ENCODE data around the gene PHC2. TPM values are rescaled to one million over a fixed set of nuclear protein-coding genes. Genes with fewer than 3 reads are reported as not detected.

Gene PHC2
- total and polyA plus RNA-seq, 2 donors from 2014 or later, result 118 to 149 TPM

DNA sequence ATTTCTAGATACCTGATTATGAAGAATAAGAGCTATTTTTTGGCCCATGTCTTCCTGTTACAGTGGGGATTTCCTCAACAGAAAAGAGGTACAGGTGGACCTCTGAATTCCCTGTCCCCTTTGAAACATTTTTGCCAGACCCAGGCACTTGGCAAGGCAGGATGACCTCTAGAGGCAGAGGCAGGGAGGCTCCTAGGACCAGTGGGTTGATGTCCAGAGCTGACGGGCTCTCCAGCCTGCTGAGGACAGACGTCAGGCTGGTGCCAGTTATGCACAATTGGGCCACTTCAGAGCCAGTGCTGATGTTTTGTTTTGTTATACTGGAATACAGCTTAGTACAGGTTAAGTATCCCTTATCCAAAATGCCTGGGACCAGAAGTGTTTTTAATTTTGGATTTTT is 91.5 kb downstream of the PHC2 start:
- Histone ChIP-seq H3K4me1 (ENCODE audit: control insufficient read depth in 2 of 3, insufficient read depth in 2 of 3, low read depth in 1 of 3, low read length in 3 of 3) (peaks cover 19 to 80% (median 79%) of the 10 kb centered on the region in 3 donors), H3K36me3 (ENCODE audit: control insufficient read depth in 2 of 3, insufficient read depth in 3 of 3, low read length in 3 of 3) (peaks cover 0 to 14% (median 3%) of the 10 kb centered on the region in 3 donors), H3K27me3 (ENCODE audit: control insufficient read depth, insufficient read depth, low read length) (no peaks in the 10 kb centered on the region), H3K27ac (ENCODE audit: low read depth in 2 of 2, low read length in 2 of 2) (peak overlapping the region; percentile 85 to 93), H3K9me3 (ENCODE audit: control insufficient read depth in 2 of 3, insufficient read depth in 1 of 3, low read length in 3 of 3) (no peaks in the 10 kb centered on the region), H3K4me3 (ENCODE audit: low read length in 3 of 3) (peak overlapping the region in 1 of 3 donors; percentile 15), H3K9ac (ENCODE audit: low read length in 3 of 3) (peak overlapping the region in 2 of 3 donors; percentile 4 to 51)
- no peak for FAIRE-seq
- TF ChIP-seq, protein P1, sequence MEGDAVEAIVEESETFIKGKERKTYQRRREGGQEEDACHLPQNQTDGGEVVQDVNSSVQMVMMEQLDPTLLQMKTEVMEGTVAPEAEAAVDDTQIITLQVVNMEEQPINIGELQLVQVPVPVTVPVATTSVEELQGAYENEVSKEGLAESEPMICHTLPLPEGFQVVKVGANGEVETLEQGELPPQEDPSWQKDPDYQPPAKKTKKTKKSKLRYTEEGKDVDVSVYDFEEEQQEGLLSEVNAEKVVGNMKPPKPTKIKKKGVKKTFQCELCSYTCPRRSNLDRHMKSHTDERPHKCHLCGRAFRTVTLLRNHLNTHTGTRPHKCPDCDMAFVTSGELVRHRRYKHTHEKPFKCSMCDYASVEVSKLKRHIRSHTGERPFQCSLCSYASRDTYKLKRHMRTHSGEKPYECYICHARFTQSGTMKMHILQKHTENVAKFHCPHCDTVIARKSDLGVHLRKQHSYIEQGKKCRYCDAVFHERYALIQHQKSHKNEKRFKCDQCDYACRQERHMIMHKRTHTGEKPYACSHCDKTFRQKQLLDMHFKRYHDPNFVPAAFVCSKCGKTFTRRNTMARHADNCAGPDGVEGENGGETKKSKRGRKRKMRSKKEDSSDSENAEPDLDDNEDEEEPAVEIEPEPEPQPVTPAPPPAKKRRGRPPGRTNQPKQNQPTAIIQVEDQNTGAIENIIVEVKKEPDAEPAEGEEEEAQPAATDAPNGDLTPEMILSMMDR (IDR thresholded peaks at IDR 0.05; ENCODE audit: borderline replicate concordance, extremely low read depth, insufficient read depth), result no peak
- no peak for DNase-seq
- intact Hi-C loops (cut with DNase I), result no loop called here

DNA sequence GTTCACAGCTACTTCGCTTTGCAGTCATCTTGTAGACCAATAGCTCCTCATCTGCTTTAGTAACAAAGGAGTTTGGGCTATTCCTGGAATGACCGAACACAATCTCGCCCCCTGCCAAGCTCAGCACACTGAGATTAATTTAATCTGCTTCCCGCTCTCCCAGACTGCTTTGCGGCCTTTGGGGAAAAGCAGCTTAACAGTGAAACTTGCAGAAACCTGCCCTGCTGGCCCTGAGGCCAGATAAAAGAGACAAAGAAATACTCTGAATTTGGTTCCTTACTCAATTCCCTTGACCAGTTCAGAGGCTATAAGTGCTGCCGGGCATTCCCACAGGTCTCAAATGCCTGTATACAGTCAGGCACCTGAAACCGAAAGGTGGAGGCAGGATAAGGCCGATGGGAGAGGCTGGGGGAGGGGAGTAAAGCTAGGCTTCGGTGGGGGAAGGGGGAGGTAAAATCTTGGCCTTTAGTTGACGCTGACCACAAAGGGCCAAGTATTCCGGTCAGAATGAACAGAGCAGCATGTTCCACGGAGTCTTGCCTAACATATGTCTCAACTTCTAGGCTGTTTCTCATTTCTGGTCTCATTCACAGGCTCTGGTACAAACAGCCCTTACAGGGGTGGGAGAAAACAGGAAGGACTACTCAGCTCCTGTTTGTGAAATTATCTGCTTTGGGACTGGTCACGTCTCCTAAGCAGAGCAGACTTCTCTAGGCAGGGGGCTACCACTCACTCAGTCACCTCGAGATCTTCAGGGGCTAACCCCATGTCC is 92.3 kb downstream of the PHC2 start:
- Histone ChIP-seq H3K9ac (ENCODE audit: low read length in 3 of 3) (peak overlapping the region in 2 of 3 donors; percentile 4 to 51), H3K27me3 (ENCODE audit: control insufficient read depth, insufficient read depth, low read length) (no peaks in the 10 kb centered on the region), H3K36me3 (ENCODE audit: control insufficient read depth in 2 of 3, insufficient read depth in 3 of 3, low read length in 3 of 3) (peaks cover 0 to 15% (median 3%) of the 10 kb centered on the region in 3 donors), H3K4me1 (ENCODE audit: control insufficient read depth in 2 of 3, insufficient read depth in 2 of 3, low read depth in 1 of 3, low read length in 3 of 3) (peaks cover 14 to 80% (median 79%) of the 10 kb centered on the region in 3 donors), H3K27ac (ENCODE audit: low read depth in 2 of 2, low read length in 2 of 2) (peak overlapping the region; percentile 85 to 93), H3K9me3 (ENCODE audit: control insufficient read depth in 2 of 3, insufficient read depth in 1 of 3, low read length in 3 of 3) (no peaks in the 10 kb centered on the region), H3K4me3 (ENCODE audit: low read length in 3 of 3) (peak overlapping the region in 2 of 3 donors; percentile 15 to 22)
- TF ChIP-seq, protein P1 (IDR thresholded peaks at IDR 0.05; ENCODE audit: borderline replicate concordance, extremely low read depth, insufficient read depth), result no peak
- DNase-seq (peak in 2 of 5 donors; percentile 74 to 78), FAIRE-seq (no peak)
- intact Hi-C loops (cut with DNase I), result no loop called here

DNA sequence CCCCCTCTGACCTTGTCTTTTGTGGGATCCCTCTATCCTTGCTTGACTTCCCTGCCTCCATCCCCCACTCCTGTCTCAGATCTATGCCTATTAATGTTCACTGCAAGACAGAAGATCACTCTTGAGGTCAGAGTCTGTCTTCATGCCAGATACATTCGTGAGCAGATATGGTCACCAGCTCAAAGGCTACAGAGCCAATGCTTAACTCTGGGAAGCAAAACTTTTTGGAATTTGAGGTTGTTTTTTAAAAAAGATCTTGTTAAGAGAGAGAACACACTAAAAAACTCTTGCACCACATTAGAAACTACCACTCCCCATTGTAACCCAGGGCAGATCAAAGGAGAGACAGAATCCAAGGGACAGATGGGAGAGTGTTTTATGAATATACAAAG is 92.9 kb downstream of the PHC2 start:
- TF ChIP-seq, protein P1 (IDR thresholded peaks at IDR 0.05; ENCODE audit: borderline replicate concordance, extremely low read depth, insufficient read depth), result no peak
- FAIRE-seq, result no peak
- DNase-seq, result no peak
- Histone ChIP-seq H3K9me3 (ENCODE audit: control insufficient read depth in 2 of 3, insufficient read depth in 1 of 3, low read length in 3 of 3) (no peaks in the 10 kb centered on the region), H3K27me3 (ENCODE audit: control insufficient read depth, insufficient read depth, low read length) (no peaks in the 10 kb centered on the region), H3K27ac (ENCODE audit: low read depth in 2 of 2, low read length in 2 of 2) (peak overlapping the region; percentile 85 to 93), H3K4me3 (ENCODE audit: low read length in 3 of 3) (no peak overlapping the region), H3K4me1 (ENCODE audit: control insufficient read depth in 2 of 3, insufficient read depth in 2 of 3, low read depth in 1 of 3, low read length in 3 of 3) (peaks cover 14 to 83% (median 82%) of the 10 kb centered on the region in 3 donors), H3K9ac (ENCODE audit: low read length in 3 of 3) (peak overlapping the region in 1 of 3 donors; percentile 51), H3K36me3 (ENCODE audit: control insufficient read depth in 2 of 3, insufficient read depth in 3 of 3, low read length in 3 of 3) (peaks cover 3 to 18% (median 4%) of the 10 kb centered on the region in 3 donors)
- intact Hi-C loops (cut with DNase I), result no loop called here

Data from kidney (tissue), 14 donors.